ENCODE measurements around the gene CRYBG3. TPM values are rescaled to one million over a fixed set of nuclear protein-coding genes. Genes with fewer than 3 reads are reported as not detected.

The CRYBG3 gene
- total and polyA plus RNA-seq, 2 experiments from 2014 or later: 4.3 to 16.9 TPM

- DNase-seq: no peak
- 57 to 60% methylated on average over 5 of the region's 5 CpGs for WGBS, 2 experiments (ENCODE audit: low coverage in 1 of 2, low lambda C conversion rate in 2 of 2, missing lambda C conversion rate in 2 of 2)
Observed at GRCh38 chr3:97959872-97960271, 138.1 kb downstream of the CRYBG3 start.

GRCh38 chr3:97960551-97960950 lies 138.7 kb downstream of the CRYBG3 start:
- H3K36me3 ChIP-seq (ENCODE audit: low read depth): peaks cover 17% of the 10 kb centered on the region
- 61 to 62% methylated on average over 5 of the region's 5 CpGs for WGBS, 2 experiments (ENCODE audit: low coverage in 1 of 2, low lambda C conversion rate in 2 of 2, missing lambda C conversion rate in 2 of 2)
- H3K9ac ChIP-seq: no peak overlapping the region

More at GRCh38 chr3:97959872-97960271, 138.1 kb downstream of the CRYBG3 start:
- Histone ChIP-seq H4K20me1 (ENCODE audit: insufficient read depth) (no peaks in the 10 kb centered on the region), H3K9ac (no peak overlapping the region), H3K9me3 (ENCODE audit: low read depth) (no peaks in the 10 kb centered on the region), H3K4me1 (ENCODE audit: insufficient read depth) (no peaks in the 10 kb centered on the region), H3K9me2 (ENCODE audit: insufficient read depth) (no peaks in the 10 kb centered on the region), H3K4me2 (ENCODE audit: unreplicated experiment) (no peak overlapping the region), H3K36me3 (ENCODE audit: low read depth) (peaks cover 17% of the 10 kb centered on the region), H3K4me3 (no peak overlapping the region), H3K27ac (no peak overlapping the region), H3K79me2 (ENCODE audit: insufficient read depth) (peaks cover 45% of the 10 kb centered on the region), H3K27me3 (replicated peaks; ENCODE audit: insufficient read depth) (no peaks in the 10 kb centered on the region), H2AFZ (no peak overlapping the region), H3F3A (ENCODE audit: insufficient read depth) (no peaks in the 10 kb centered on the region)
- no peak for TF ChIP-seq EZH2 (IDR thresholded peaks at IDR 0.05; ENCODE audit: insufficient read depth, poor library complexity, severe bottlenecking)
- TF ChIP-seq EZH2phosphoT487 (IDR thresholded peaks at IDR 0.05; ENCODE audit: insufficient read depth, low read depth): no peak
- in situ Hi-C loops (cut with MboI): no loop called here

GRCh38 chr3:97960993-97961766 lies 139.4 kb downstream of the CRYBG3 start:
- Histone ChIP-seq H2AFZ (no peak overlapping the region), H3K27me3 (replicated peaks; ENCODE audit: insufficient read depth) (no peaks in the 10 kb centered on the region), H3K36me3 (ENCODE audit: low read depth) (peaks cover 14% of the 10 kb centered on the region), H3K79me2 (ENCODE audit: insufficient read depth) (peaks cover 58% of the 10 kb centered on the region), H3F3A (ENCODE audit: insufficient read depth) (no peaks in the 10 kb centered on the region), H3K27ac (no peak overlapping the region), H3K9me2 (ENCODE audit: insufficient read depth) (no peaks in the 10 kb centered on the region), H3K9me3 (ENCODE audit: low read depth) (no peaks in the 10 kb centered on the region), H3K4me1 (ENCODE audit: insufficient read depth) (no peaks in the 10 kb centered on the region), H3K4me3 (no peak overlapping the region), H3K4me2 (ENCODE audit: unreplicated experiment) (no peak overlapping the region), H4K20me1 (ENCODE audit: insufficient read depth) (no peaks in the 10 kb centered on the region; the same call in 1 of the 2 replicates), H3K9ac (no peak overlapping the region)
- no peak for DNase-seq
- TF ChIP-seq EZH2 (IDR thresholded peaks at IDR 0.05; ENCODE audit: insufficient read depth, poor library complexity, severe bottlenecking) (no peak), EZH2phosphoT487 (IDR thresholded peaks at IDR 0.05; ENCODE audit: insufficient read depth, low read depth) (no peak)
- 86 to 87% methylated on average over 8 of the region's 8 CpGs for WGBS, 2 experiments (ENCODE audit: low coverage in 1 of 2, low lambda C conversion rate in 2 of 2, missing lambda C conversion rate in 2 of 2)
- in situ Hi-C loops (cut with MboI): no loop called here

More at GRCh38 chr3:97960551-97960950, 138.7 kb downstream of the CRYBG3 start:
- H4K20me1 ChIP-seq (ENCODE audit: insufficient read depth): no peaks in the 10 kb centered on the region
- no peak for DNase-seq
- no peaks in the 10 kb centered on the region for H3K9me3 ChIP-seq (ENCODE audit: low read depth)
- H3F3A ChIP-seq (ENCODE audit: insufficient read depth): no peaks in the 10 kb centered on the region
- no peaks in the 10 kb centered on the region for H3K4me1 ChIP-seq (ENCODE audit: insufficient read depth)
- H3K9me2 ChIP-seq (ENCODE audit: insufficient read depth): no peaks in the 10 kb centered on the region
- no peak overlapping the region for H2AFZ ChIP-seq
- H3K27me3 ChIP-seq (replicated peaks; ENCODE audit: insufficient read depth): no peaks in the 10 kb centered on the region
- H3K4me3 ChIP-seq: no peak overlapping the region
- no peak overlapping the region for H3K27ac ChIP-seq
- H3K79me2 ChIP-seq (ENCODE audit: insufficient read depth): peaks cover 52% of the 10 kb centered on the region
- no peak for TF ChIP-seq EZH2 (IDR thresholded peaks at IDR 0.05; ENCODE audit: insufficient read depth, poor library complexity, severe bottlenecking)
- TF ChIP-seq EZH2phosphoT487 (IDR thresholded peaks at IDR 0.05; ENCODE audit: insufficient read depth, low read depth): no peak
- in situ Hi-C loops (cut with MboI): no loop called here
- no peak overlapping the region for H3K4me2 ChIP-seq (ENCODE audit: unreplicated experiment)

GRCh38 chr3:97967966-97968365 lies 146.2 kb downstream of the CRYBG3 start:
- H3K27me3 ChIP-seq (replicated peaks; ENCODE audit: insufficient read depth): no peaks in the 10 kb centered on the region
- whole genome bisulfite sequencing, 2 experiments (ENCODE audit: low coverage in 1 of 2, low lambda C conversion rate in 2 of 2, missing lambda C conversion rate in 2 of 2): 97% methylated on average over 8 of the region's 8 CpGs
- H2AFZ ChIP-seq: no peak overlapping the region
- H3K4me1 ChIP-seq (ENCODE audit: insufficient read depth): peaks cover 16% of the 10 kb centered on the region
- H3F3A ChIP-seq (ENCODE audit: insufficient read depth): no peaks in the 10 kb centered on the region
- H3K9me3 ChIP-seq (ENCODE audit: low read depth): no peaks in the 10 kb centered on the region
- H3K79me2 ChIP-seq (ENCODE audit: insufficient read depth): peaks cover 88% of the 10 kb centered on the region
- no peak overlapping the region for H3K4me2 ChIP-seq (ENCODE audit: unreplicated experiment)
- H3K4me3 ChIP-seq: no peak overlapping the region
- no peaks in the 10 kb centered on the region; the same call in 1 of the 2 replicates for H4K20me1 ChIP-seq (ENCODE audit: insufficient read depth)
- H3K9me2 ChIP-seq (ENCODE audit: insufficient read depth): no peaks in the 10 kb centered on the region
- DNase-seq: no peak
- H3K9ac ChIP-seq: no peak overlapping the region
- in situ Hi-C loops (cut with MboI): no loop called here
- no peak overlapping the region for H3K27ac ChIP-seq
- TF ChIP-seq EZH2 (IDR thresholded peaks at IDR 0.05; ENCODE audit: insufficient read depth, poor library complexity, severe bottlenecking): no peak
- no peak for TF ChIP-seq EZH2phosphoT487 (IDR thresholded peaks at IDR 0.05; ENCODE audit: insufficient read depth, low read depth)
- peaks cover 9% of the 10 kb centered on the region; the same call in 1 of the 2 replicates for H3K36me3 ChIP-seq (ENCODE audit: low read depth)
